Hindlimb muscle (tissue), 1 donor: Measurements from ENCODE around the gene DOK6. TPM values are rescaled to one million over a fixed set of nuclear protein-coding genes. Genes with fewer than 3 reads are reported as not detected.
"Not testable (repeated sequence)": the region's sequence is repeated elsewhere in the genome, so short reads cannot be mapped to it uniquely, and the experiment has no call there.

Source experiments
- DNase-seq: peaks from one replicate; pipeline ENCODE4 v3.0.0-alpha.2; 2013
- polyA plus RNA-seq: library from polyadenylated mRNA; unstranded; fragments of 120-200 nt; gene quantifications from one replicate; pipeline ENCODE4 v1.2.1, GENCODE V29; 2013; ENCODE audit not compliant: insufficient read length

DOK6 gene
- polyA plus RNA-seq = 2.9 TPM

DNA sequence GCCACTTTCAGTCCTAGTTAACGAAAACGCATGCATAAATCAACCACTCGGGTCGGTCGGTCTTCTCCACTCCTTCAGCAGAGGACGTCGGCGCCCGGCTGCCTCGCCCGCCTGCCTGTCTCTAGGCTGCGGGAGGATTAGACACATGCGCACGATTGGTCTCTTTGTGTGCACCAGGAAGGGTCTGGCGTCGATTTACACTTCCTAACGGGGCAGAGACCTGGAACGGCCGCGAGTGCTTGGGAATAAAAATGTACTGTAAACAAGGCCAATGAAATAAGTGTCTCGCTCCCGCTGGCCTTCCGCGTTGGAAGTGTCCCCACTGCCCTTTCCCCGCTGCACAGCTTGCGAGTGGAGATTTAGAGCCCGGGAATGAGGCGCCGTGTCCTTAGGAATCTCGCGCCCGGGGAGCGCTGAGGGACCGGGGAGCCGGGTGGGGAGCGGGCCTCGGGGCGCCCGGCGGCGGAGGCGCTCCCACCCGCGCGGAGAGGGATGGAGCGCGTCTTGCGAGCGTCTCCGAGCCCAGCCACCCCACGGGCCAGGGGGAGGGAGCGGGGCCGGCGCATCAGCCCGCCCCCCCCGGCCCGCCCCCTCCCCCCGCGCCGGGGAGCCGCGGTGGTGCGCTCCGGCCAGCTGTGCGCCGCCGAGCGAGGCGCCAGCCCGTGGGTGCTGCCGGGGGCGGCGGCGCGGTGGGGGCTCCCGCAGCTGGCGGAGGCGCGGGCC lies at the start of gene DOK6:
DOK6 (plus strand) TSS at position 636 of the 723 bp plus-strand sequence.
- DNase-seq = peak; percentile 76

DNA sequence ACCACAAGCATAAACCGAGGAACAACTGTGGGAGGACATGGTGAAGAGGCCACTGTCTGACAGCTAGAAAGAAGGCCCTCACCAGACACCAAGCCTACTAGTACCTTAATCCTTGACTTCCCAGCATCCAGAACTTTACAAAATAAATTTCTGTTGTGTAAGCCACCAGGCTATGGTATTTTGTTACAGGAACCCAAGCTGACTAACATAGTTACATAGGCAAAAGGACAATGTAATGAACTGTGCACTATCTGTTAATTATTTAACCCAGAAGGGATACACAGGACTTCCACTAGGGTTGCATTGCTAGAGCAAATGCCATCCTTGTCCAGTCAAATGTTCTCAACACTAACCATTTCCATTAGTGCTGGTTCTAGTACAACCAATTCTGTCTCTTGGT lies 47.7 kb upstream of the DOK6 start:
- DNase-seq = no peak

DNA sequence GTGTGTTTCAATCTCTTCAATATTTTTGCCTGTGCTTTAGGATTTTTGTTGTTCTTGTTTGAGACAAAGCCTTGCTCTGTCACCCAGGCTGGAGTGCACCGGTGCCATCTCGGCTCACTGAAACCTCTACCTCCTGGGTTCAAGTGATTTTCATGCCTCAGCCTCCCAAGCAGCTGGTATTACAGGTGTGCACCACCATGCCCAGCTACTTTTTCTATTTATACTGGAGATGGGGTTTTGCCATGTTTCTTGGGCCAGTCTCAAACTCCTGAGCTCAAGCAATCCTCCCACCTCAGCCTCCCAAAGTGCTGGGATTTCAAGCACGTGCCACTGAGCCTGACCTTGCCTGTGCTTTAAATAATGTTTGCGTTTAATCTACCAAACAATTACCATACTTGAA lies 43.1 kb upstream of the DOK6 start:
- no peak for DNase-seq

DNA sequence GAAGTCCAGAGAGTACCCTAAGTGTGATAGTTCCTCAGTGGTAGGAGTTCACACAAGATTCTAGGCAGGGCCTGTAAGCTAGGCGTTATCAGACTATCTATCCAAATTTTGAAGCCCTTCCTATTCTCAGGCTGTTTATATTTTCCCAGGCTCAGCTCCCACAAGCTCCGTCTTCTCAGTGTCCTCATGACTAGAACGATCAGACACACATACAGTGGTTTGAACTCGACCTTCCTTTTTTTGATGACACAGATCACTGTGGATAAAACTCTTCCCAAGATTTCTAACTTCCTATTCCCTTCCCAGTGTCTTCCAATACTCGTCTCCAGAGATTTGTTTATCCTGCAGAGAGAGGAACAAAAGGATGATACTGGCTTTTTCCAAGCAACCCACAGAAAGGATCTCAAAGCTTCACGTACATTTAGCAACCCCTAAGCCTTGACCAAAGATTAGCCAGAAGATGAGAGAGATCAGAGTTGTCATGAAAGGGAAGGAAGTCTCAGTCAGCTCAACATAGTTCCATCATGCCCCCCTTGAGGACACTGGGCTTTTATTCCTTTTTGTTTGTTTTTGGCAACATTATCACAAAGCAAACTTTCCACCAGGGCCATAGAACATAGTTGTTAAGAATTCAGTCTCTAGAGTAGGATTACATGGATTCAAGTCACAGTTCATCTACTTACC lies 42.3 kb upstream of the DOK6 start:
- no peak for DNase-seq

GRCh38 chr18:69359768-69360167 lies 40.9 kb upstream of the DOK6 start:
- DNase-seq = not testable (repeated sequence)

DNA sequence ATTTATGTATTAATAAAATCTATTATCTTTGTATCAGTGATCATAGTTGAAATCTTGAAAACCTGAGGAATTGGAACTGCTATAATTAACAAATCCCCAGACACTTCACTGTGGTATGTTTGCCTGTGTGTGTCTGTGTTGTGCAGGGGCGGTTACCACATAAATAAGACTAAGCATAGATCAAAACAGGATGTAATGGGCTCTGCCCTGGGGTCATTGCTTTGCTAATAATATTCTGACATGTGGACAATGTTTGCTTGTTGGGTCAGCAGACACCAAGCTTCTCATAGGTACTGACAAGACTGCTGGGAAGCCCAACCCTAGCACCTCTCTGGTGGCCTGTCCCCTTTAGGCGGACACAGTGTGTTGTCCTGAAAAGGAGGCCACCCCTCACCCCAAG lies 35.8 kb upstream of the DOK6 start:
- no peak for DNase-seq

- DNase-seq = no peak
Observed at GRCh38 chr18:69365658-69366057, 35.0 kb upstream of the DOK6 start.

DNA sequence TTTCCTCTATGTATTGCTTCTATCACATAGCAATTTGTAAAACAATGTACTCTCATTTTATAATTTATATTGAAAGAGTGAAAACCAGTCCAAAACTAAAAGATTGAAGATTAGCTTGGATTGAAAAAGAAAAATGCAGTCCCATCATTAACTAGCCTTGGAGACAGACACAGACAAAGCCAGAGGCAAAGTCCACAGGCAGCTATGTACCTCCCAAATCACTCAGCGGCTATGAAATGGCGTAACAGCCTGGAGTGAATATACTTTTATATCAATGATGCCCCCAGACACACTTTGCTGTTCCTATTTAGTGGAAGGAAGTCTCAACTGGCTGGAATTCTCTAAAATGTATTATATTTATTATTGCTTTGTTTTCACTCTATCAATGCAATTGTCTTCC lies 33.6 kb upstream of the DOK6 start:
- no peak for DNase-seq

DNA sequence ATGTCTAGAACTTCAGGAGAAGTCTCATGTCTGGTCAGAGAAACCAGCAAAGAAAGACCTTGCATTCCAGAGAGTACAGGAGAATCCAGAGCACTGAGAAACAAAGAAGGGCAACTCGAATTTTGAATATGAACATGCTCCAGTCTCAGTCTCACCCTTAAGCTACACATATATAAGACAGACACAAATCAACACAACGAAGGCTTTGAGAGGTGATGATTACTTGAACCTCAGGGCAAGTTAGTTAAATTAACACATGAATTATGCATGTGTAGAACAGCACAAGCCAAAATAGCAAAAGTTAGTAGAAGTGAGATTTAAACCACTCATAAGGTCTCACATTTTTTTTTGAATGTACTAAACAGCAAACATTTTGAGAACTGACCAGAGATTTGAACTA lies 29.0 kb upstream of the DOK6 start:
- no peak for DNase-seq

GRCh38 chr18:69380324-69380723 lies 20.4 kb upstream of the DOK6 start:
- no peak for DNase-seq

DNA sequence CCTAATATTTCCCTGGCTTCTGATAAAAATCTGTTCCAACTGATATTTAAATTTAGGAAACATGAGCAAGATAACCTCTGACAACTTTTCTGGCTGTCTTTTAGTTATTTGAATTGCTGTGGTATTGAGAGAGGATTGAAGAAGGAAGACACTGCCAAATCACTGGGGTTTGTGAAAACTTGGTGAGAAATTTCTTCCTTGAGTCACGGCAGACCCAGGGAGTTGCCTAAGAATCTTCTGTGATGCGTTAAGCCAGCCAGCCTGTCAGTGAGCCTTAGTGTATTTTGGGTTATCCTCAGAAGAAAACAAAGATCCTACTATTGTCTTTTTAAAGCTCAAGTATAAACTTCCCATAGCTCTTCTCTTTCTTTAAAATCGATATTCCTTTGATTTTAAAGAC lies 17.5 kb upstream of the DOK6 start:
- DNase-seq = no peak

- no peak for DNase-seq
Observed at GRCh38 chr18:69387186-69387585, 13.5 kb upstream of the DOK6 start.

GRCh38 chr18:69388222-69388621 lies 12.5 kb upstream of the DOK6 start:
- DNase-seq = no peak

GRCh38 chr18:69397096-69397495 lies 3.6 kb upstream of the DOK6 start:
- no peak for DNase-seq

DNA sequence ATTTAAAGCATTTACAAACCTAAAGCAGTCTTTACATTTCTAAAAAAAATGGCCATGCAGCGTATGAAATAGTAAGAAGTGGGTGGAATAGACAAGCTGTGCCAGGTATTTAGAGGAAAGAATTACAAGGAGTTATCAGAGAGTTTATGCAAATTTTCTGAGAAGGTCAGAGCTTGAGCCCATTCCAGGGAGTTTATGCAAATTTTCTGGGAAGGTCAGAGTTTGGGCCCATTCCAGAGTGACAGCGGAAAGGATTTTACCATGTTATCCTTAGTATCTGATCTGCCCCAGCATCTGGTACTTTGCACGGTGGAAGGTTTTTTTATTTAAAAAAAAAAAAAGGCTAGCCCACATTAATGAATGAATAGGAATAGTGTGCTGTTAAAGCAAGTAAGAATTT lies 1.4 kb upstream of the DOK6 start:
- no peak for DNase-seq

GRCh38 chr18:69400976-69401225 lies 213 bp downstream of the DOK6 start:
- peak; percentile 47 for DNase-seq

GRCh38 chr18:69401226-69401971 lies 711 bp downstream of the DOK6 start:
- DNase-seq = peak; percentile 49

- no peak for DNase-seq
Observed at GRCh38 chr18:69401972-69402532, 1.4 kb downstream of the DOK6 start.

DNA sequence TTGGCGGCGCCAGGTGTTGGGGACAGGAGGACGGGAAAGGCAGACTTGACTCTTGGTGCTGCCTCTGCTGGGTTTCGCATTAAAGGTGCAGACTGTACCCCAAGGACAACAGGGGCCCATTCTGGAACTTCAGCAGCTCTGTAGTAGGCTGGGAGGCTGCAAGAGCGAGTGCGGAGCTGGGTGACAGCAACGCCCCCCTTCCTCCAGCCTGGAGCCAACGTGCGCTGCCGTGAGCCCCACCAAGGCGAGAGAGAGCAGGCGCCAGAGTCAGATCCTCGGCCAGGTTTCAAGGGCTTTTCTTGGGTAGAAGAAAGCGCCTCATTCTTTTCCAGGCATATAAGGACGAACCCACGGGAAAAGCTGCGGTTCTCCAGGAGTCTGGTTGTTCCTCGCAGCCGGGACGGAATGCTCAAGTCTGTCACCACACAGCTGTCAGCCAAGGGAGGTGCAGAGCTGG lies 1.9 kb downstream of the DOK6 start:
- no peak for DNase-seq

DNA sequence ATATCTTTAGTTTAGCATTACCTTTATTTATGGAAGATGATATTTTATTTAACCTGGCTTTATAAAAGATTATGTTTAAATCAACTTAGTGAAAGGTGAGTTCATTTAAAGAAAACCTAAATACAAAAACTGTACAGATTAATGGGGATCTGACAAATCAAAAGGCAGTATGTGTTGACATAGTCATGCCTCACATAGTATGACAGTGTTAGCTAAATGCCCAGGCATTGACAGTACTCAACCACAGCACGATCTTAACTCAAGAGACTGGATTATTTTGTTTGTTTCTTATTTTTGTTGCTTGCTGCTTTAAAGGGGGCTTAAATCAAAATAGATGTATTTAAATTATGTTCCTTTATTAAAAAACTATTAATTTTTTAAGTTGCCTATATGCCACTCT lies 7.8 kb downstream of the DOK6 start:
- DNase-seq = no peak

GRCh38 chr18:69411199-69411598 lies 10.5 kb downstream of the DOK6 start:
- DNase-seq = no peak

- no peak for DNase-seq
Observed at GRCh38 chr18:69414184-69414583, 13.5 kb downstream of the DOK6 start.

DNA sequence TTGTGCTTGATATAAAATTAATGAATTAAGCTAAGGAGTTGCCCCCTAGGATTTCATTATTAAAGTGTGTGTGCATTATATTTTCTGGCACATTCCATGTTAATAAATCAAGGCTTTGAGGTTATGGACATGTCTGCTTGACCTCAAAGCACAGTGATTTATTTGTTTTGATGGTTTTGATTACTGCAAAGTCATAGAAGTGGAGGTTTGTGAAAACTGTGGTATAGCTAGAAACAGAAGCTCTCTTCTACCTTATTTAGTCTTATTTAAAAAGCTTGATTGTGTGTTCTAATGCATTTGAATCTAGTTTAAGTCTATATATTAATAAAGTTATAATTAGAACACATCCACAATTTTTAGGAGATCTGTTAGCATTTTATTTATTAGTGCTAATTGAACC lies 32.2 kb downstream of the DOK6 start:
- DNase-seq = no peak

DNA sequence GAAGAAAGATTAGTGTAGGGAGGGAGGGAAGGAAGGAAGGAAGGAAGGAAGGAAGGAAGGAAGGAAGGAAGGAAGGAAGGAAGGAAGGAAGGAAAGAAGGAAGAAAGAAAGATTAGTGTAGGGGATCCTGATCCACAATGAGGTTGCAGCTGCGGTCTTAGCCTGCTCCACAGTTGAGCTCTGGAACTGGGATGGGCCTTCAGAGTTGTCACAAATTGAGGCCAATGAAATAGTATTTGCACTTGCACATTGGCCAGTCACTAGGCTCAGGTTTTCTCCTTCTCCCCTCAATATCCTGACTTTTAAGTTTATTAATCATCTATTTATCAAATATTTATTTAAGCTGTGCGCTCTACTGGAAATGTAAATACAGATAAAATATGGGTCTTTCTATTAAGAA lies 34.3 kb downstream of the DOK6 start:
- DNase-seq = no peak
